HG03342 (cell line): Measurements from ENCODE around the gene YPEL3.

Experiments used
- ATAC-seq: cut with Tn5 transposase; IDR thresholded peaks from one replicate; pipeline ENCODE4 v1.9.1; 2021; ENCODE audit warnings: mild to moderate bottlenecking, moderate library complexity; ENCODE audit not compliant: unreplicated experiment

Gene YPEL3

GRCh38 chr16:30070490-30070889 is 25.5 kb downstream of the YPEL3 start:
- no peak for ATAC-seq

DNA sequence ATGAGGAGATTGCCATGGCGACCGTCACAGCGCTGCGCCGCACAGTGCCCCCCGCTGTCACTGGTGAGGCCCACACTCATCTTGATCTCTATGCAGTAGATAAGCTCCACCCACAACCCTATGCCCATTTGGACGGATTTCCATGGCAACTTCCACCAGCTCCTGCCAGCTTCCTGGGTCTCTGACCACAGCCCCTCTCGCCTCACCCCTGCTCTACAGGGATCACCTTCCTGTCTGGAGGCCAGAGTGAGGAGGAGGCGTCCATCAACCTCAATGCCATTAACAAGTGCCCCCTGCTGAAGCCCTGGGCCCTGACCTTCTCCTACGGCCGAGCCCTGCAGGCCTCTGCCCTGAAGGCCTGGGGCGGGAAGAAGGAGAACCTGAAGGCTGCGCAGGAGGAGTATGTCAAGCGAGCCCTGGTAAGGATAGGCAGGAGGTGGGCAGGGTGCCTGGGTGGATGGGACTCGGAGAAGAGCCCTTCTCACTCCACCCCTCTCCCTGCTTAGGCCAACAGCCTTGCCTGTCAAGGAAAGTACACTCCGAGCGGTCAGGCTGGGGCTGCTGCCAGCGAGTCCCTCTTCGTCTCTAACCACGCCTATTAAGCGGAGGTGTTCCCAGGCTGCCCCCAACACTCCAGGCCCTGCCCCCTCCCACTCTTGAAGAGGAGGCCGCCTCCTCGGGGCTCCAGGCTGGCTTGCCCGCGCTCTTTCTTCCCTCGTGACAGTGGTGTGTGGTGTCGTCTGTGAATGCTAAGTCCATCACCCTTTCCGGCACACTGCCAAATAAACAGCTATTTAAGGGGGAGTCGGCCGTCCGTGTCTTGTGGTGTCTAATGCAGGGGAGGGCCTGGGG is 26.2 kb downstream of the YPEL3 start:
- ATAC-seq = no peak

DNA sequence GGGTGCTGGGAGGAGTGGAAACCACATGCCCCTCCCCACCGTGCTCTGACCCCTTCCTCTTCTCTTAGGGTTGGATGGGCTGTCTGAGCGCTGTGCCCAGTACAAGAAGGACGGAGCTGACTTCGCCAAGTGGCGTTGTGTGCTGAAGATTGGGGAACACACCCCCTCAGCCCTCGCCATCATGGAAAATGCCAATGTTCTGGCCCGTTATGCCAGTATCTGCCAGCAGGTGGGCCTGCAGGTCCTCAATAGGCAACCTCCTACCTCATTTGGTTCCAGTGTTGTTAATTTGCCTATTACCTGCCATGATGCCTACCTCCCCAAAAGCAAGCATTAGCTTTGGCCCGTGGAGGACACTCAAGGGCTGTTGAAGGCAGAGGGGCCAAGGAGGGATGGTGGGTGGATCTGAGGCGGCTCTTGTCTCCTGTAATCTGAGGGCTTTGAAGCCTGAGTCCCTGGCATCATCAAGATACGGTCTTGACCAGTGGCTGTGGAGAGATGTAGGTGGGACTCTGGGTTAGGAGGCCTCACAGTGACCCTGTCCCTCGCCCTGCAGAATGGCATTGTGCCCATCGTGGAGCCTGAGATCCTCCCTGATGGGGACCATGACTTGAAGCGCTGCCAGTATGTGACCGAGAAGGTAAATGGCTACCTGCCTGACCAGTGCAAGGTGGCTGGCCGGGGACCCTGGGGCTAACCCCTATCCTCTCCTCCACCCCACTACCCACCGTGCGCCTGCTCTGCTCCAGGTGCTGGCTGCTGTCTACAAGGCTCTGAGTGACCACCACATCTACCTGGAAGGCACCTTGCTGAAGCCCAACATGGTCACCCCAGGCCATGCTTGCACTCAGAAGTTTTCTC is 27.0 kb downstream of the YPEL3 start:
- no peak for ATAC-seq

DNA sequence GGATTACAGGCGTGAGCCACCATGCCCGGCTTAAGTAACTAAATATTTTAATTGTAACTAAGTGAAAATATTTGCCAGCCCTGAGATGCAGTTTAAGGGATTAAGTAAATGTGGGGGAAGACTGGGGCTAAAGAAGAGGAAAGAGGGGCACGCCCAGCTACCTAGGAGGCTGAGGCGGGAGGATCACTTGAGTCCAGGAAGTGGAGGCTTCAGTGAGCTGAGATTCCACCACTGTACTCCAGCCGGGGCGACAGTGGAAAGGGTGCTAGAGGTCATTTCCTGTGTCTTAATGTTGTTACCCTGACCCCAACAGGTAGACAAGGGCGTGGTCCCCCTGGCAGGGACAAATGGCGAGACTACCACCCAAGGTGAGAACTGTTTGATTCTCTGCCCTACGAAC is 27.7 kb downstream of the YPEL3 start:
- no peak for ATAC-seq

DNA sequence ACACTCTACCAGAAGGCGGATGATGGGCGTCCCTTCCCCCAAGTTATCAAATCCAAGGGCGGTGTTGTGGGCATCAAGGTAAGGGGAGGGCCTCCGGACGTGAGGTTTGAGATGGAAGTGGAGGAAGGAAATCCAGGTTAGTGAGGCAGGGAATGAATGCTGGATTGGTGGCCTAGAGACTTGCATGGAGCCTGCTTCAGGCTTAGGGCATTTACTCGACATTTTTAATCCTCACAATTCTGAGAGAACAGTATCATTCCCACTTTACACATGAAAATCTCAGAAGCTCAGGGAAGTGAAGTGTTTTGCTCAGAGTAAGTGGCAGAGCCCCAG is 28.5 kb downstream of the YPEL3 start:
- no peak for ATAC-seq

DNA sequence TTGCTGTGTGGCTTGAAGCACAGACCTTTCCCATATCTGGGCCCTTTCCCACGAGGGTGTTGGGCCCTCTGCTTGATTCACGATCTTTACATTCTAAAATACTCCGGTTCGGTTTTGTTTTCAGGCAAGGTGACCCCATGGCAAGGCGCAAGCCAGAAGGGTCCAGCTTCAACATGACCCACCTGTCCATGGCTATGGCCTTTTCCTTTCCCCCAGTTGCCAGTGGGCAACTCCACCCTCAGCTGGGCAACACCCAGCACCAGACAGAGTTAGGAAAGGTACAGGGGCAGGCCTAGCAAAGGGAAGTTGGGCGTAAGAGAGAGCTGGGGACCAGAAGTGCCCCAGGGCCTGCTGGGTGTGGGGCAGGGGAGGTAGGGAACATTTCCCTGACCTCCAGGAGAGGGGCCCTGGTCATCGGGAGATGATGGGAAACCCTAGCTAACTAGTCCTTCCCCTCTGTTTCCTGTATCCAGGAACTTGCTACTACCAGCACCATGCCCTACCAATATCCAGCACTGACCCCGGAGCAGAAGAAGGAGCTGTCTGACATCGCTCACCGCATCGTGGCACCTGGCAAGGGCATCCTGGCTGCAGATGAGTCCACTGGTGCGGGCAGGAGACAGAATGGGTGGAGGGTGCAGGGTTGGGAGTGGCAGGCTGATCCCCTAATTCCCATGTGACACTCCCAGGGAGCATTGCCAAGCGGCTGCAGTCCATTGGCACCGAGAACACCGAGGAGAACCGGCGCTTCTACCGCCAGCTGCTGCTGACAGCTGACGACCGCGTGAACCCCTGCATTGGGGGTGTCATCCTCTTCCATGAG is 29.0 kb downstream of the YPEL3 start:
- no peak for ATAC-seq

DNA sequence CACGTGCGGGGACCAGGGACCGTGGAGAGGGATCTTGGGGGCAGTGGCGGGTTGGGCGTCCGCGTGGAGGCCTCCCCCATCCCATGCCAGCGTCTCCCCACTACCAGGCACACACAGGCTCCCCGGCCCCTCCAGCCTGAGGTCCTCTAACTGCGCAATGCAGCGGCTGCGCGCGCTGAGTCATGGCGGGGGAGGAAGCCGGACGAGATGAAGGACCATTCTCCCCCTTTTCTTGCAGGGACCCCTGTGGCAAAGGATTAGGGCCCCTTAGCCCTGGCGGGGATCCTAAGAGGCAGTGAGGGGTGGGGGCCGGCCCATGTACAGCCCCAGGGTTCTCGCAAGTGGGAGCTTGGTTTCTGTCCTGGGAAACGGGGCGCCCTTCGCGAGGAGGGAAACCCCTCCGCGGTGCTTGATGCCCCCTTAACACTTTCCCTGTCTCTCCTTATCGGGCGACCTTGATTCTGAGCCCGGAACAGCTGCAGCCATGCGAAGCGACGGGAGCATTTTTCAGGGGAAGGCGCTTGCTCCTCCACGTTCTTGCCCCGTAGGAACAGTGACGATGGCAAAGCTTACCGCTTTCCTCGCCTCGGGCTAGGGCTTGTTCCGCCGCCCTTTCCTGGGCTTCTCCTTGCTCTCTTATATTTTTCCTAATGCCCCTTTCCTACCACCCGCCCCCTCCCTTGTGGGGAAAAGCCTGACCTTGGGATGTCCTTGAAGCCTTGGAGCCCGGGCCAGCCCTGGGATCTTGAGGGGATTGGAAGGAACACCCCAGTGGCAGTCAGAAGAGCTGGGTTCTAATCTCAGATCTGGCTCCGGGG is 29.9 kb downstream of the YPEL3 start:
- no peak for ATAC-seq

- ATAC-seq = peak; percentile 73
Observed at GRCh38 chr16:30065102-30065942, 30.7 kb downstream of the YPEL3 start, which contains the start of gene ALDOA. Gene ALDOA (plus strand): TSS chr16:30065760. CDS start chr16:30066898, 1,138 bp downstream.

- no peak for ATAC-seq
Observed at GRCh38 chr16:30064729-30065101, 31.3 kb downstream of the YPEL3 start.

GRCh38 chr16:30063893-30064728 is 31.9 kb downstream of the YPEL3 start:
- ATAC-seq = no peak

- no peak for ATAC-seq
Observed at GRCh38 chr16:30063278-30063892, 32.6 kb downstream of the YPEL3 start.

- ATAC-seq = no peak
Observed at GRCh38 chr16:30060836-30061554, 35.0 kb downstream of the YPEL3 start.

GRCh38 chr16:30060346-30060745 is 35.7 kb downstream of the YPEL3 start:
- ATAC-seq = no peak

- ATAC-seq = no peak
Observed at GRCh38 chr16:30054959-30055553, 41.0 kb downstream of the YPEL3 start.

DNA sequence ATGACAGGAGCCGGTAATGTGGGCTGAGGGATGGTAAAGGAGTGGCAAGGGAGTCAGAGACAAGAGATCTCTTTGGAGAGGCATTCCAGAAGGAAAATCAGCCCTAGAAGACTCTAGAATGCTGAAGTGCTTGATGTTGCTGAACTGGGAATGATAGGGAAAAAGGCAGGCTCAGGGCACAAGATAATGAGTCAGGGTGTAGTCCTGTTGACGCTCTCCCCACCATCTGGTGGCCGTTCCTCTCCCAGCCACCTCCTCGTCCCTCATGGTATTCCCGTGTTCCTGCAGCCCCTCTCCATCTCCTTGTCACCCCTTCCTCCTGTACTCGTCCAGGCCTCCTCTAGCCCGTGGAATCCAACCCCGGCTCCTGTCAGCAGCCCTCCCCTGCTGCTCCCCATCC is 41.6 kb downstream of the YPEL3 start:
- ATAC-seq = no peak

GRCh38 chr16:30053376-30054015 is 42.5 kb downstream of the YPEL3 start:
- ATAC-seq = no peak
